A673 (cell line): ENCODE measurements around the gene TBC1D2.

ENCODE experiments used
- CTCF ChIP-seq: fragments of 300-800, 200-600 bp; sonication (generic); conservative IDR thresholded peaks from 2 replicates; pipeline ENCODE4 v1.5.1; 2017; ENCODE audit warnings: low read depth, mild to moderate bottlenecking, antibody characterized with exemption, low read length, moderate library complexity, mixed read lengths
- EZH2 ChIP-seq: fragments of 200-600 bp; sonication (generic); IDR thresholded peaks from 2 replicates; pipeline ENCODE4 v1.6.1; 2017; ENCODE audit warnings: borderline replicate concordance, low read depth, mild to moderate bottlenecking, mixed read lengths, antibody characterized with exemption, low read length; ENCODE audit not compliant: poor library complexity, severe bottlenecking

- no peak for TF ChIP-seq EZH2
- TF ChIP-seq CTCF, result no peak
Observed at GRCh38 chr9:98201749-98202148, 53.7 kb downstream of the TBC1D2 start.
